HepG2 (cell line): ENCODE measurements around the gene RPL18. TPM values are rescaled to one million over a fixed set of nuclear protein-coding genes. Genes with fewer than 3 reads are reported as not detected.

Experiments used
- CBX2 ChIP-seq, 2 experiments: fragments of 200-600 bp in 1 of 2; sonication (generic); formaldehyde crosslinking in 1 of 2; IDR thresholded peaks; 2 replicates each; pipeline versions ENCODE4 v1.7.0 to v1.8.1; 2018 to 2022; ENCODE audit warnings: low read depth in 2 of 2, low read length in 1 of 2, mild to moderate bottlenecking in 1 of 2, missing genetic modification reagents in 1 of 2
- CEBPZ ChIP-seq: IDR thresholded peaks from 2 replicates; pipeline ENCODE4 v1.6.1; 2012; ENCODE audit warnings: low read length, improper control_type of control experiment
- FOXO1 ChIP-seq: sonication (generic); formaldehyde crosslinking; IDR thresholded peaks from 2 replicates; pipeline ENCODE4 v1.4.0; 2020; ENCODE audit warnings: missing genetic modification reagents
- GATAD2A ChIP-seq: IDR thresholded peaks from 2 replicates; pipeline ENCODE4 v1.6.1; 2016
- GFI1 ChIP-seq: sonication (generic); formaldehyde crosslinking; IDR thresholded peaks from 2 replicates; pipeline ENCODE4 v1.5.0; 2020; ENCODE audit warnings: missing genetic modification reagents, mild to moderate bottlenecking, borderline replicate concordance
- GMEB1 ChIP-seq: sonication (generic); formaldehyde crosslinking; IDR thresholded peaks from 2 replicates; pipeline ENCODE4 v1.5.1; 2020; ENCODE audit warnings: missing genetic modification reagents, mild to moderate bottlenecking, borderline replicate concordance
- HNF1A ChIP-seq, 2 experiments: sonication (generic) in 1 of 2; formaldehyde crosslinking in 1 of 2; IDR thresholded peaks; 2 replicates each; pipeline versions ENCODE4 v1.4.0 to v1.6.1; 2016 to 2020; ENCODE audit warnings: borderline replicate concordance in 1 of 2, low read depth in 1 of 2, mild to moderate bottlenecking in 1 of 2, missing genetic modification reagents in 1 of 2
- MXI1 ChIP-seq: IDR thresholded peaks from 3 replicates; pipeline ENCODE4 v1.6.1; 2012; ENCODE audit warnings: low read depth, low read length, inconsistent platforms, borderline replicate concordance
- MZF1 ChIP-seq: sonication (generic); formaldehyde crosslinking; IDR thresholded peaks from 2 replicates; pipeline ENCODE4 v1.8.1; 2023; ENCODE audit warnings: mild to moderate bottlenecking, missing genetic modification reagents, borderline replicate concordance
- NCOR1 ChIP-seq: fragments of 200-600 bp; sonication (generic); IDR thresholded peaks from 2 replicates; pipeline ENCODE4 v1.7.0; 2017; ENCODE audit warnings: antibody characterized with exemption, low read length, borderline replicate concordance
- PCBP1 ChIP-seq: fragments of 200-400 bp; formaldehyde crosslinking; IDR thresholded peaks from 2 replicates; pipeline ENCODE4 v1.6.1; 2017; ENCODE audit warnings: mild to moderate bottlenecking, low read depth, low read length, borderline replicate concordance
- RCOR2 ChIP-seq: IDR thresholded peaks from 2 replicates; pipeline ENCODE4 v1.6.1; 2016; ENCODE audit warnings: missing biosample characterization, missing genetic modification reagents
- SETDB1 ChIP-seq: sonication (generic); formaldehyde crosslinking; IDR thresholded peaks from 2 replicates; pipeline ENCODE4 v1.5.1; 2020; ENCODE audit warnings: missing genetic modification reagents, mild to moderate bottlenecking, borderline replicate concordance
- SUZ12 ChIP-seq: fragments of 150-350 bp; IDR thresholded peaks from 2 replicates; pipeline ENCODE4 v1.6.1; 2014; ENCODE audit warnings: low read depth, low read length
- ZBTB1 ChIP-seq: sonication (generic); formaldehyde crosslinking; IDR thresholded peaks from 2 replicates; pipeline ENCODE4 v1.4.0; 2020; ENCODE audit warnings: missing genetic modification reagents, borderline replicate concordance
- ZFX ChIP-seq: sonication (generic); formaldehyde crosslinking; IDR thresholded peaks from 2 replicates; pipeline ENCODE4 v1.4.0; 2020; ENCODE audit warnings: mild to moderate bottlenecking, low read depth, missing genetic modification reagents, moderate library complexity
- ZNF33A ChIP-seq: sonication (generic); formaldehyde crosslinking; IDR thresholded peaks from 2 replicates; pipeline ENCODE4 v1.5.1; 2020; ENCODE audit warnings: missing genetic modification reagents, mild to moderate bottlenecking, moderate library complexity, borderline replicate concordance
- ZNF382 ChIP-seq: sonication (generic); formaldehyde crosslinking; IDR thresholded peaks from 2 replicates; pipeline ENCODE4 v1.5.0; 2020; ENCODE audit warnings: missing genetic modification reagents, mild to moderate bottlenecking, borderline replicate concordance
- ZNF75D ChIP-seq: sonication (generic); formaldehyde crosslinking; IDR thresholded peaks from 2 replicates; pipeline ENCODE4 v1.8.1; 2023; ENCODE audit warnings: missing genetic modification reagents, mild to moderate bottlenecking, borderline replicate concordance
- polyA plus RNA-seq, 8 experiments: library from polyadenylated mRNA; depleted of rRNA in 3 of 8; stranded (reverse) in 7 of 8; unstranded in 1 of 8; fragments of >200 nt; fragmentation: Illumina TruSeq in 4 of 8; extraction: Trizol in 4 of 8; gene quantifications; 2 replicates each; pipeline versions ENCODE4 v1.2.1 to v1.2.3, GENCODE V29; 2011 to 2016; ENCODE audit warnings: low read depth in 4 of 8, missing spikeins in 1 of 8, mixed read lengths in 1 of 8; ENCODE audit not compliant: insufficient read depth in 1 of 8
- total RNA-seq, 5 experiments: library from RNA; depleted of rRNA; stranded (reverse); fragments of >200 nt; fragmentation: Illumina TruSeq; extraction: Trizol; gene quantifications; 2 replicates each; pipeline ENCODE4 v1.2.3, GENCODE V29; 2016; ENCODE audit warnings: low read depth in 1 of 5

The RPL18 gene
- total and polyA plus RNA-seq, 2 of the 13 experiments (the other 11 are each of a cell fraction or from before 2014, with no cell fraction given): 1,485 to 1,639 TPM

GRCh38 chr19:48627201-48627864 lies 8.4 kb upstream of the RPL18 start (continued):
- TF ChIP-seq CEBPZ (no peak), ZNF33A (CRISPR knock-in tag) (no peak), RCOR2 (CRISPR knock-in tag) (no peak), PCBP1 (no peak), MZF1 (CRISPR knock-in tag) (no peak), ZFX (CRISPR knock-in tag) (peak; percentile 80), CBX2 (IDR thresholded peaks at IDR 0.05; ENCODE audit: low read depth, low read length) (no peak), CBX2 (CRISPR knock-in tag; IDR thresholded peaks at IDR 0.05; ENCODE audit: low read depth) (no peak), GFI1 (CRISPR knock-in tag) (no peak), ZNF75D (CRISPR knock-in tag) (no peak), ZBTB1 (CRISPR knock-in tag) (no peak), MXI1 (no peak), ZNF382 (no peak), SUZ12 (no peak), HNF1A (IDR thresholded peaks at IDR 0.05; ENCODE audit: low read depth) (no peak), HNF1A (CRISPR knock-in tag; IDR thresholded peaks at IDR 0.05; ENCODE audit: borderline replicate concordance) (no peak), SETDB1 (CRISPR knock-in tag) (no peak), GATAD2A (CRISPR knock-in tag) (no peak), NCOR1 (no peak), GMEB1 (CRISPR knock-in tag) (no peak; the same call in 1 of the 2 replicates), FOXO1 (CRISPR knock-in tag) (no peak; the same call in 1 of the 2 replicates)
